IMR-90 (cell line): Measurements from ENCODE around the gene TSPAN32.

Experiments used
- BHLHE40 ChIP-seq: fragments of 150-350 bp; IDR thresholded peaks from 2 replicates; pipeline ENCODE4 v1.6.1; 2016; ENCODE audit warnings: mild to moderate bottlenecking, low read depth, low read length
- CTCF ChIP-seq: conservative IDR thresholded peaks from 2 replicates; pipeline ENCODE4 v1.5.1; 2012; ENCODE audit warnings: mild to moderate bottlenecking, low read depth, low read length, improper control_type of control experiment
- MAZ ChIP-seq: IDR thresholded peaks from 2 replicates; pipeline ENCODE4 v1.6.1; 2012; ENCODE audit warnings: low read depth, mild to moderate bottlenecking, low read length, improper control_type of control experiment, moderate library complexity, borderline replicate concordance
- POLR2A ChIP-seq: IDR thresholded peaks from 2 replicates; pipeline ENCODE4 v1.6.1; 2012; ENCODE audit warnings: mild to moderate bottlenecking, low read depth, low read length
- USF2 ChIP-seq: fragments of 150-350 bp; IDR thresholded peaks from 2 replicates; pipeline ENCODE4 v1.6.1; 2017; ENCODE audit warnings: mild to moderate bottlenecking, antibody characterized with exemption, low read length, low read depth

GRCh38 chr11:2361565-2361964 is 59.8 kb downstream of the TSPAN32 start:
- TF ChIP-seq USF2: no peak
- no peak for TF ChIP-seq MAZ
- no peak for TF ChIP-seq CTCF
- TF ChIP-seq POLR2A: no peak
- TF ChIP-seq BHLHE40: no peak
